Measurements from ENCODE around the gene WNT16.

DNA sequence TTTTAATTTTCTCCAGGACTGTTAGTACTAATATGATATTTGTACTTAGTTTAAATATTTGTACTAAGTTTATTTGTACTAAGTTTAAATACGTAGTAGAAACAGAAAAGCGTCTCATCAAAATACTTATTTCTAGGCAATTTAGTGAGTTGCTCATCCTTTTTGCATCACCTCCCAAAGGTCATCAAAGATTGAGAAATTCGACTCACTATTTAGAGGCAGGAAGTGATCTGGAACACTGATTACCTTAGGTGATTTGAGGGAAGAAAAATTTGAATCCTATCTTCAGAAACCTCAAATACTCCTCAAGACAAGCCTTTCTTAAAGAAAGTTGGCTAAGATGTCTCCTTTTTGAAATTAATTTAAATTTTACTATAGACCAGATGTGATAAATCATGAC is 14.5 kb downstream of the WNT16 start:
- TF ChIP-seq, protein P1, sequence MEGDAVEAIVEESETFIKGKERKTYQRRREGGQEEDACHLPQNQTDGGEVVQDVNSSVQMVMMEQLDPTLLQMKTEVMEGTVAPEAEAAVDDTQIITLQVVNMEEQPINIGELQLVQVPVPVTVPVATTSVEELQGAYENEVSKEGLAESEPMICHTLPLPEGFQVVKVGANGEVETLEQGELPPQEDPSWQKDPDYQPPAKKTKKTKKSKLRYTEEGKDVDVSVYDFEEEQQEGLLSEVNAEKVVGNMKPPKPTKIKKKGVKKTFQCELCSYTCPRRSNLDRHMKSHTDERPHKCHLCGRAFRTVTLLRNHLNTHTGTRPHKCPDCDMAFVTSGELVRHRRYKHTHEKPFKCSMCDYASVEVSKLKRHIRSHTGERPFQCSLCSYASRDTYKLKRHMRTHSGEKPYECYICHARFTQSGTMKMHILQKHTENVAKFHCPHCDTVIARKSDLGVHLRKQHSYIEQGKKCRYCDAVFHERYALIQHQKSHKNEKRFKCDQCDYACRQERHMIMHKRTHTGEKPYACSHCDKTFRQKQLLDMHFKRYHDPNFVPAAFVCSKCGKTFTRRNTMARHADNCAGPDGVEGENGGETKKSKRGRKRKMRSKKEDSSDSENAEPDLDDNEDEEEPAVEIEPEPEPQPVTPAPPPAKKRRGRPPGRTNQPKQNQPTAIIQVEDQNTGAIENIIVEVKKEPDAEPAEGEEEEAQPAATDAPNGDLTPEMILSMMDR (conservative IDR thresholded peaks at IDR 0.05; ENCODE audit: low read depth in 2 of 2): no peak
- TF ChIP-seq EZH2 (IDR thresholded peaks at IDR 0.05; ENCODE audit: low read depth, unreplicated experiment): no peak
- TF ChIP-seq, protein P2, sequence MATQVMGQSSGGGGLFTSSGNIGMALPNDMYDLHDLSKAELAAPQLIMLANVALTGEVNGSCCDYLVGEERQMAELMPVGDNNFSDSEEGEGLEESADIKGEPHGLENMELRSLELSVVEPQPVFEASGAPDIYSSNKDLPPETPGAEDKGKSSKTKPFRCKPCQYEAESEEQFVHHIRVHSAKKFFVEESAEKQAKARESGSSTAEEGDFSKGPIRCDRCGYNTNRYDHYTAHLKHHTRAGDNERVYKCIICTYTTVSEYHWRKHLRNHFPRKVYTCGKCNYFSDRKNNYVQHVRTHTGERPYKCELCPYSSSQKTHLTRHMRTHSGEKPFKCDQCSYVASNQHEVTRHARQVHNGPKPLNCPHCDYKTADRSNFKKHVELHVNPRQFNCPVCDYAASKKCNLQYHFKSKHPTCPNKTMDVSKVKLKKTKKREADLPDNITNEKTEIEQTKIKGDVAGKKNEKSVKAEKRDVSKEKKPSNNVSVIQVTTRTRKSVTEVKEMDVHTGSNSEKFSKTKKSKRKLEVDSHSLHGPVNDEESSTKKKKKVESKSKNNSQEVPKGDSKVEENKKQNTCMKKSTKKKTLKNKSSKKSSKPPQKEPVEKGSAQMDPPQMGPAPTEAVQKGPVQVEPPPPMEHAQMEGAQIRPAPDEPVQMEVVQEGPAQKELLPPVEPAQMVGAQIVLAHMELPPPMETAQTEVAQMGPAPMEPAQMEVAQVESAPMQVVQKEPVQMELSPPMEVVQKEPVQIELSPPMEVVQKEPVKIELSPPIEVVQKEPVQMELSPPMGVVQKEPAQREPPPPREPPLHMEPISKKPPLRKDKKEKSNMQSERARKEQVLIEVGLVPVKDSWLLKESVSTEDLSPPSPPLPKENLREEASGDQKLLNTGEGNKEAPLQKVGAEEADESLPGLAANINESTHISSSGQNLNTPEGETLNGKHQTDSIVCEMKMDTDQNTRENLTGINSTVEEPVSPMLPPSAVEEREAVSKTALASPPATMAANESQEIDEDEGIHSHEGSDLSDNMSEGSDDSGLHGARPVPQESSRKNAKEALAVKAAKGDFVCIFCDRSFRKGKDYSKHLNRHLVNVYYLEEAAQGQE (IDR thresholded peaks at IDR 0.05; ENCODE audit: unreplicated experiment): no peak
- no peak for TF ChIP-seq EZH2phosphoT487 (IDR thresholded peaks at IDR 0.05; ENCODE audit: unreplicated experiment)
- no peak for TF ChIP-seq JUNB (IDR thresholded peaks at IDR 0.05; ENCODE audit: unreplicated experiment)
- TF ChIP-seq POLR2AphosphoS5 (IDR thresholded peaks at IDR 0.05; ENCODE audit: low read depth): no peak
- TF ChIP-seq CREB1 (CRISPR knock-in tag; IDR thresholded peaks at IDR 0.05; ENCODE audit: low read depth): no peak
- TF ChIP-seq NANOG (IDR thresholded peaks at IDR 0.05; ENCODE audit: borderline replicate concordance): no peak
- no peak for TF ChIP-seq ZNF331 (CRISPR knock-in tag; IDR thresholded peaks at IDR 0.05; ENCODE audit: low read depth)
